Ishikawa (cell line): Measurements from ENCODE around the gene TUBGCP4.

Experiments
- CREB1 ChIP-seq: IDR thresholded peaks from 2 replicates; pipeline ENCODE4 v1.6.1; 2012; ENCODE audit warnings: low read depth
- EGR1 ChIP-seq: IDR thresholded peaks from 2 replicates; pipeline ENCODE4 v1.6.1; 2012
- EP300 ChIP-seq: IDR thresholded peaks from 2 replicates; pipeline ENCODE4 v1.6.1; 2012; ENCODE audit warnings: borderline replicate concordance
- RAD21 ChIP-seq: IDR thresholded peaks from 2 replicates; pipeline ENCODE4 v1.6.1; 2012; ENCODE audit warnings: low read depth
- TAF1 ChIP-seq: IDR thresholded peaks from 2 replicates; pipeline ENCODE4 v1.6.1; 2012; ENCODE audit warnings: low read depth, mild to moderate bottlenecking
- TCF12 ChIP-seq: IDR thresholded peaks from 2 replicates; pipeline ENCODE4 v1.6.1; 2012; ENCODE audit warnings: low read depth
- TEAD4 ChIP-seq: IDR thresholded peaks from 2 replicates; pipeline ENCODE4 v1.6.1; 2012
- YY1 ChIP-seq: IDR thresholded peaks from 2 replicates; pipeline ENCODE4 v1.6.1; 2012; ENCODE audit warnings: low read depth
- TF ChIP-seq, protein P1 (sequence below): IDR thresholded peaks from 2 replicates; pipeline ENCODE4 v1.6.1; 2012
- TF ChIP-seq, protein P2 (sequence below): IDR thresholded peaks from 2 replicates; pipeline ENCODE4 v1.6.1; 2012; ENCODE audit warnings: low read depth, mild to moderate bottlenecking

- TF ChIP-seq, protein P1, sequence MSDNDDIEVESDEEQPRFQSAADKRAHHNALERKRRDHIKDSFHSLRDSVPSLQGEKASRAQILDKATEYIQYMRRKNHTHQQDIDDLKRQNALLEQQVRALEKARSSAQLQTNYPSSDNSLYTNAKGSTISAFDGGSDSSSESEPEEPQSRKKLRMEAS = no peak
- no peak for TF ChIP-seq TAF1
- no peak for TF ChIP-seq YY1
- no peak for TF ChIP-seq CREB1
- TF ChIP-seq EGR1 = no peak
- no peak for TF ChIP-seq RAD21
- no peak for TF ChIP-seq TCF12
- TF ChIP-seq, protein P2, sequence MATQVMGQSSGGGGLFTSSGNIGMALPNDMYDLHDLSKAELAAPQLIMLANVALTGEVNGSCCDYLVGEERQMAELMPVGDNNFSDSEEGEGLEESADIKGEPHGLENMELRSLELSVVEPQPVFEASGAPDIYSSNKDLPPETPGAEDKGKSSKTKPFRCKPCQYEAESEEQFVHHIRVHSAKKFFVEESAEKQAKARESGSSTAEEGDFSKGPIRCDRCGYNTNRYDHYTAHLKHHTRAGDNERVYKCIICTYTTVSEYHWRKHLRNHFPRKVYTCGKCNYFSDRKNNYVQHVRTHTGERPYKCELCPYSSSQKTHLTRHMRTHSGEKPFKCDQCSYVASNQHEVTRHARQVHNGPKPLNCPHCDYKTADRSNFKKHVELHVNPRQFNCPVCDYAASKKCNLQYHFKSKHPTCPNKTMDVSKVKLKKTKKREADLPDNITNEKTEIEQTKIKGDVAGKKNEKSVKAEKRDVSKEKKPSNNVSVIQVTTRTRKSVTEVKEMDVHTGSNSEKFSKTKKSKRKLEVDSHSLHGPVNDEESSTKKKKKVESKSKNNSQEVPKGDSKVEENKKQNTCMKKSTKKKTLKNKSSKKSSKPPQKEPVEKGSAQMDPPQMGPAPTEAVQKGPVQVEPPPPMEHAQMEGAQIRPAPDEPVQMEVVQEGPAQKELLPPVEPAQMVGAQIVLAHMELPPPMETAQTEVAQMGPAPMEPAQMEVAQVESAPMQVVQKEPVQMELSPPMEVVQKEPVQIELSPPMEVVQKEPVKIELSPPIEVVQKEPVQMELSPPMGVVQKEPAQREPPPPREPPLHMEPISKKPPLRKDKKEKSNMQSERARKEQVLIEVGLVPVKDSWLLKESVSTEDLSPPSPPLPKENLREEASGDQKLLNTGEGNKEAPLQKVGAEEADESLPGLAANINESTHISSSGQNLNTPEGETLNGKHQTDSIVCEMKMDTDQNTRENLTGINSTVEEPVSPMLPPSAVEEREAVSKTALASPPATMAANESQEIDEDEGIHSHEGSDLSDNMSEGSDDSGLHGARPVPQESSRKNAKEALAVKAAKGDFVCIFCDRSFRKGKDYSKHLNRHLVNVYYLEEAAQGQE = no peak
- TF ChIP-seq EP300 = no peak
- TF ChIP-seq TEAD4 = no peak
These were observed 35.3 kb downstream of the TUBGCP4 start for GRCh38 chr15:43406189-43406588.
